Measurements from ENCODE around the gene JAGN1. TPM values are rescaled to one million over a fixed set of nuclear protein-coding genes. Genes with fewer than 3 reads are reported as not detected.
A peak's percentile ranks its signal among the peaks of the same experiment; 100 is the strongest.

Gene JAGN1
- total and polyA plus RNA-seq, 2 donors (not counting 1 experiment from before 2014, with no cell fraction given) = 20.3 to 25.7 TPM

DNA sequence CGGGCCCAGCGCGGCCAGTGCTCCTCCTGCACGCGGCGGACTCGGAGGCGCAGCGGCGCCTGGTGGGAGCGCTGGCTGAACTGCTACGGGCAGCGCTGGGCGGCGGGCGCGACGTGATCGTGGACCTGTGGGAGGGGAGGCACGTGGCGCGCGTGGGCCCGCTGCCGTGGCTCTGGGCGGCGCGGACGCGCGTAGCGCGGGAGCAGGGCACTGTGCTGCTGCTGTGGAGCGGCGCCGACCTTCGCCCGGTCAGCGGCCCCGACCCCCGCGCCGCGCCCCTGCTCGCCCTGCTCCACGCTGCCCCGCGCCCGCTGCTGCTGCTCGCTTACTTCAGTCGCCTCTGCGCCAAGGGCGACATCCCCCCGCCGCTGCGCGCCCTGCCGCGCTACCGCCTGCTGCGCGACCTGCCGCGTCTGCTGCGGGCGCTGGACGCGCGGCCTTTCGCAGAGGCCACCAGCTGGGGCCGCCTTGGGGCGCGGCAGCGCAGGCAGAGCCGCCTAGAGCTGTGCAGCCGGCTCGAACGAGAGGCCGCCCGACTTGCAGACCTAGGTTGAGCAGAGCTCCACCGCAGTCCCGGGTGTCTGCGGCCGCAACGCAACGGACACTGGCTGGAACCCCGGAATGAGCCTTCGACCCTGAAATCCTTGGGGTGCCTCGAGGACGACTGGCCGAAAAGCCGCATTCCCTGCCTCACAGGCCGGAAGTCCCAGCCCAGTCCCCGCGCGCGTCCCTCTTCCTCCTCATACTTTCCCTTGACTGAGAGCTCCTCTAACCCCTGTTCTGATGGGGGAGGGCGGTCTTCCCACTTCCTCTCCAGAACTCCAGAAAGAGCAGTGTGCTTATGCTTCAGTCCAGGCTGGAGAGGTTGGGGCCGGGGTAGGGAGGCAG lies 25.1 kb downstream of the JAGN1 start:
- Histone ChIP-seq H3K79me2 (ENCODE audit: control insufficient read depth, insufficient read depth, low read length) (no peaks in the 10 kb centered on the region), H4K20me1 (ENCODE audit: control insufficient read depth, insufficient read depth, low read length, poor library complexity, severe bottlenecking) (no peaks in the 10 kb centered on the region), H3K4me1 (ENCODE audit: control insufficient read depth in 2 of 2, insufficient read depth in 2 of 2, low read length in 2 of 2) (peaks cover 17 to 20% of the 10 kb centered on the region in 2 donors), H3K27ac (ENCODE audit: low read length in 2 of 2) (no peak overlapping the region), H3K9ac (ENCODE audit: low read length) (peak overlapping the region; percentile 68), H3K4me3 (ENCODE audit: control extremely low read depth in 1 of 5, extremely low read depth in 1 of 5, insufficient read depth in 1 of 5, low read depth in 2 of 5, low read length in 4 of 5) (peak overlapping the region in 4 of 5 experiments; percentile 32 to 72 (median 50)), H2AFZ (ENCODE audit: insufficient read depth, low read depth, low read length, poor library complexity, severe bottlenecking) (peak overlapping the region; percentile 78), H3K27me3 (replicated peaks in 1 of 4; ENCODE audit: control extremely low read depth in 1 of 4, control insufficient read depth in 3 of 4, insufficient read depth in 4 of 4, low read length in 3 of 4) (peaks cover 0 to 29% (median 9%) of the 10 kb centered on the region in 4 experiments), H3K36me3 (replicated peaks in 1 of 2; ENCODE audit: control extremely low read depth in 1 of 2, control insufficient read depth in 1 of 2, extremely low read depth in 1 of 2, insufficient read depth in 2 of 2, low read length in 1 of 2) (no peaks in the 10 kb centered on the region), H3K4me2 (replicated peaks; ENCODE audit: low read depth, low read length, poor library complexity, severe bottlenecking) (peak overlapping the region; percentile 98), H3K9me3 (ENCODE audit: control extremely low read depth in 1 of 3, control insufficient read depth in 2 of 3, insufficient read depth in 1 of 3, low read length in 2 of 3) (no peaks in the 10 kb centered on the region)
- POLR2A ChIA-PET = interaction anchor here (1.3 kb wide), 1 partner anchor 17 kb away, joined by 6 read pairs; no protein-coding TSS in a partner anchor
- TF ChIP-seq CTCF (IDR thresholded peaks at IDR 0.05) (no peak), EZH2 (IDR thresholded peaks at IDR 0.05; ENCODE audit: borderline replicate concordance, insufficient read depth, low read depth, low read length, poor library complexity, severe bottlenecking) (no peak)
- H3K27me3 Mint-ChIP-seq = peaks cover 9% of the 10 kb centered on the region
- no peaks in the 10 kb centered on the region for H3K9me3 Mint-ChIP-seq (ENCODE audit: insufficient read depth)
- peak overlapping the region; percentile 83 for H3K4me3 Mint-ChIP-seq
- CTCF ChIA-PET = interaction anchor here (1.0 to 1.2 kb wide), 2 partner anchors 15 to 17 kb away, joined by 3 to 4 read pairs; partner anchors contain the start of gene CRELD1
- peak; percentile 51 for DNase-seq
- 2% methylated on average over 93 of the region's 99 CpGs for WGBS (ENCODE audit: insufficient coverage)
- ATAC-seq (ENCODE audit: low read depth) = peak; percentile 62
- intact Hi-C loops (cut with micrococcal nuclease) = no loop called here
- no peak overlapping the region for H3K27ac Mint-ChIP-seq
- peaks cover 15% of the 10 kb centered on the region for H3K4me1 Mint-ChIP-seq

DNA sequence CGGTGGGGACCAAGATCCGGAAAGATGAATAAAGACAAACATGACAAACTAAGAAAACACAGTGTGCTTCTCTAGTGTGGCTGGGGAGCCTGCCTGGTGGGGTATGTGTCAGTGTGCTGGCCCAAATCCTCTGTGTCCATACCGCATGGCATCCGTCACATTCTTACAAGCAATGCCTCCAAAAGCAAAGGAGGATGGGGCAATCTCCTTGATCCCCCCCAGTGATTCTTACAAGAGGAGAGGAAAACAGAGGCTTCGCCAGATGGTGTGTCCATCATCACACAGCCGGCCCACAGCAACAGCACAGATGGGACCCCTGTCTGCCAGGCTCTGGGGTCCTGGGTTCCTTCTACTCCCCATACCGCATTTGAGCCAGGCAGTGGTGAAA lies 25.9 kb downstream of the JAGN1 start:
- no peak overlapping the region for H3K27ac ChIP-seq (ENCODE audit: low read length in 2 of 2)
- H2AFZ ChIP-seq (ENCODE audit: insufficient read depth, low read depth, low read length, poor library complexity, severe bottlenecking) = peak overlapping the region; percentile 73
- H4K20me1 ChIP-seq (ENCODE audit: control insufficient read depth, insufficient read depth, low read length, poor library complexity, severe bottlenecking) = no peaks in the 10 kb centered on the region
- ChIA-PET POLR2A (interaction anchor here (1.3 kb wide), 1 partner anchor 16 kb away, joined by 6 read pairs; no protein-coding TSS in a partner anchor), CTCF (interaction anchor here (1.2 kb wide), 1 partner anchor 15 kb away, joined by 3 read pairs; no protein-coding TSS in a partner anchor)
- ATAC-seq (ENCODE audit: low read depth) = no peak
- Mint-ChIP-seq H3K4me1 (peaks cover 15% of the 10 kb centered on the region), H3K27ac (no peak overlapping the region), H3K4me3 (peak overlapping the region; percentile 83), H3K9me3 (ENCODE audit: insufficient read depth) (no peaks in the 10 kb centered on the region), H3K27me3 (peaks cover 9% of the 10 kb centered on the region)
- no peak overlapping the region for H3K9ac ChIP-seq (ENCODE audit: low read length)
- peak overlapping the region in 3 of 5 experiments; percentile 17 to 33 (median 23) for H3K4me3 ChIP-seq (ENCODE audit: control extremely low read depth in 1 of 5, extremely low read depth in 1 of 5, insufficient read depth in 1 of 5, low read depth in 2 of 5, low read length in 4 of 5)
- H3K9me3 ChIP-seq (ENCODE audit: control extremely low read depth in 1 of 3, control insufficient read depth in 2 of 3, insufficient read depth in 1 of 3, low read length in 2 of 3) = no peaks in the 10 kb centered on the region
- intact Hi-C loops (cut with micrococcal nuclease) = no loop called here
- peak overlapping the region; percentile 71 for H3K4me2 ChIP-seq (replicated peaks; ENCODE audit: low read depth, low read length, poor library complexity, severe bottlenecking)
- H3K27me3 ChIP-seq (replicated peaks in 1 of 4; ENCODE audit: control extremely low read depth in 1 of 4, control insufficient read depth in 3 of 4, insufficient read depth in 4 of 4, low read length in 3 of 4) = peaks cover 0 to 29% (median 9%) of the 10 kb centered on the region in 4 experiments
- no peak for DNase-seq
- 96% methylated on average over 5 of the region's 7 CpGs for WGBS (ENCODE audit: insufficient coverage)
- H3K79me2 ChIP-seq (ENCODE audit: control insufficient read depth, insufficient read depth, low read length) = no peaks in the 10 kb centered on the region
- TF ChIP-seq CTCF (IDR thresholded peaks at IDR 0.05) (no peak), EZH2 (IDR thresholded peaks at IDR 0.05; ENCODE audit: borderline replicate concordance, insufficient read depth, low read depth, low read length, poor library complexity, severe bottlenecking) (no peak)
- no peaks in the 10 kb centered on the region for H3K36me3 ChIP-seq (replicated peaks in 1 of 2; ENCODE audit: control extremely low read depth in 1 of 2, control insufficient read depth in 1 of 2, extremely low read depth in 1 of 2, insufficient read depth in 2 of 2, low read length in 1 of 2)
- peaks cover 17 to 20% of the 10 kb centered on the region in 2 donors for H3K4me1 ChIP-seq (ENCODE audit: control insufficient read depth in 2 of 2, insufficient read depth in 2 of 2, low read length in 2 of 2)

All from B cell (primary cell).